Naive B cell (primary cell): Measurements from ENCODE around the gene TPRA1. TPM values are rescaled to one million over a fixed set of nuclear protein-coding genes. Genes with fewer than 3 reads are reported as not detected.

Source experiments
- ATAC-seq, 2 donors: fragments of 150-1000 bp; cut with Tn5 transposase; 2 replicates each; pipeline ENCODE4 v1.10.0; 2021; ENCODE audit warnings: low read depth in 2 of 2, mild to moderate bottlenecking in 2 of 2, moderate library complexity in 2 of 2
- DNase-seq: peaks from one replicate; pipeline ENCODE4 v3.0.0; 2022
- H3K27ac Mint-ChIP-seq, 6 donors: one replicate each; pipeline ENCODE4 v1.8.0; 2020 to 2022; ENCODE audit warnings: mild to moderate bottlenecking in 6 of 6, mixed read lengths in 6 of 6, moderate library complexity in 5 of 6, inconsistent platforms in 2 of 6
- H3K27me3 Mint-ChIP-seq, 3 donors: one replicate each; pipeline ENCODE4 v1.8.0; 2021 to 2022; ENCODE audit warnings: mixed read lengths in 3 of 3, mild to moderate bottlenecking in 1 of 3
- H3K36me3 Mint-ChIP-seq, 2 donors: one replicate each; pipeline ENCODE4 v1.8.0; 2020 to 2022; ENCODE audit warnings: mixed read lengths in 2 of 2, inconsistent platforms in 1 of 2, mild to moderate bottlenecking in 1 of 2
- H3K4me1 Mint-ChIP-seq, 3 donors: one replicate each; pipeline ENCODE4 v1.8.0; 2020 to 2022; ENCODE audit warnings: mixed read lengths in 3 of 3, inconsistent platforms in 1 of 3, mild to moderate bottlenecking in 1 of 3, moderate library complexity in 1 of 3
- H3K4me3 Mint-ChIP-seq, 8 donors: one replicate each; pipeline ENCODE4 v1.8.0; 2020 to 2022; ENCODE audit warnings: mild to moderate bottlenecking in 8 of 8, mixed read lengths in 8 of 8, moderate library complexity in 8 of 8, inconsistent platforms in 2 of 8
- H3K9me3 Mint-ChIP-seq, 7 donors: one replicate each; pipeline ENCODE4 v1.8.0; 2020 to 2022; ENCODE audit warnings: mixed read lengths in 7 of 7, mild to moderate bottlenecking in 5 of 7, inconsistent platforms in 2 of 7, moderate library complexity in 1 of 7
- polyA plus RNA-seq, 6 donors: library from polyadenylated mRNA; unstranded; fragments of 300-500 nt; fragmentation: Illumina TruSeq; gene quantifications; one replicate each; pipeline ENCODE4 v1.2.3, GENCODE V29; 2021; ENCODE audit warnings: low read depth in 6 of 6

TPRA1 gene
- 10 to 100 TPM; 11.0 to 37.0 (median 18.2) TPM for polyA plus RNA-seq

- ATAC-seq: peak; percentile 80 to 82
- H3K27ac Mint-ChIP-seq: peak within 1 kb of the TSS; percentile 18 to 96 (median 84)
- DNase-seq: peak; percentile 85
- H3K9me3 Mint-ChIP-seq: no peaks in the 10 kb centered on the region
- H3K27me3 Mint-ChIP-seq: no peaks in the 10 kb centered on the region
- peak within 1 kb of the TSS; percentile 88 to 99 (median 98) for H3K4me3 Mint-ChIP-seq
- no peaks in the 10 kb centered on the region for H3K36me3 Mint-ChIP-seq
- peaks cover 23 to 38% (median 29%) of the 10 kb centered on the region in 3 donors for H3K4me1 Mint-ChIP-seq
Measured at GRCh38 chr3:127590593-127591465, at the start of gene TPRA1. TPRA1 (minus strand) TSS chr3:127590733; CDS start chr3:127580146, 10,587 bp downstream.

GRCh38 chr3:127640042-127640355 is 49.5 kb upstream of the TPRA1 start:
- no peaks in the 10 kb centered on the region for H3K27me3 Mint-ChIP-seq
- no peaks in the 10 kb centered on the region for H3K36me3 Mint-ChIP-seq
- H3K27ac Mint-ChIP-seq: no peak overlapping the region
- DNase-seq (no peak), ATAC-seq (no peak)
- peak overlapping the region in 1 of 8 donors; percentile 71 for H3K4me3 Mint-ChIP-seq
- no peaks in the 10 kb centered on the region for H3K9me3 Mint-ChIP-seq
- H3K4me1 Mint-ChIP-seq: peaks cover 0 to 14% (median 6%) of the 10 kb centered on the region in 3 donors

GRCh38 chr3:127639173-127640041 is 48.9 kb upstream of the TPRA1 start:
- Mint-ChIP-seq H3K4me1 (peaks cover 0 to 8% (median under 1%) of the 10 kb centered on the region in 3 donors), H3K4me3 (peak overlapping the region in 1 of 8 donors; percentile 71), H3K27me3 (no peaks in the 10 kb centered on the region), H3K9me3 (no peaks in the 10 kb centered on the region), H3K27ac (peak overlapping the region in 1 of 6 donors; percentile 64), H3K36me3 (no peaks in the 10 kb centered on the region)
- DNase-seq (no peak), ATAC-seq (no peak)

- Mint-ChIP-seq H3K9me3 (no peaks in the 10 kb centered on the region), H3K4me1 (peaks cover 0 to 5% (median 0%) of the 10 kb centered on the region in 3 donors), H3K36me3 (peaks cover 0 to 7% of the 10 kb centered on the region in 2 donors), H3K4me3 (no peak overlapping the region), H3K27ac (no peak overlapping the region), H3K27me3 (peaks cover 0 to 10% (median 8%) of the 10 kb centered on the region in 3 donors)
- DNase-seq: no peak
- no peak for ATAC-seq
Measured at GRCh38 chr3:127637971-127638370, 47.4 kb upstream of the TPRA1 start.

GRCh38 chr3:127637546-127637945 is 47.0 kb upstream of the TPRA1 start:
- Mint-ChIP-seq H3K4me3 (no peak overlapping the region), H3K9me3 (no peaks in the 10 kb centered on the region), H3K27me3 (peaks cover 0 to 10% (median 8%) of the 10 kb centered on the region in 3 donors), H3K27ac (peak overlapping the region in 1 of 6 donors; percentile 38), H3K4me1 (peaks cover 0 to 5% (median 0%) of the 10 kb centered on the region in 3 donors), H3K36me3 (peaks cover 0 to 7% of the 10 kb centered on the region in 2 donors)
- ATAC-seq (no peak), DNase-seq (no peak)

GRCh38 chr3:127634653-127635052 is 44.1 kb upstream of the TPRA1 start:
- H3K36me3 Mint-ChIP-seq: peaks cover 0 to 7% of the 10 kb centered on the region in 2 donors
- H3K9me3 Mint-ChIP-seq: no peaks in the 10 kb centered on the region
- peaks cover 13 to 21% (median 16%) of the 10 kb centered on the region in 3 donors for H3K4me1 Mint-ChIP-seq
- peaks cover 15 to 35% (median 21%) of the 10 kb centered on the region in 3 donors for H3K27me3 Mint-ChIP-seq
- peak overlapping the region in 1 of 6 donors; percentile 36 for H3K27ac Mint-ChIP-seq
- ATAC-seq (no peak), DNase-seq (no peak)
- no peak overlapping the region for H3K4me3 Mint-ChIP-seq

- ATAC-seq (no peak), DNase-seq (no peak)
- Mint-ChIP-seq H3K27me3 (peaks cover 20 to 38% (median 33%) of the 10 kb centered on the region in 3 donors), H3K9me3 (no peaks in the 10 kb centered on the region), H3K4me3 (no peak overlapping the region), H3K4me1 (peaks cover 19 to 23% (median 23%) of the 10 kb centered on the region in 3 donors), H3K27ac (no peak overlapping the region), H3K36me3 (peaks cover 0 to 7% of the 10 kb centered on the region in 2 donors)
Measured at GRCh38 chr3:127632035-127632820, 41.7 kb upstream of the TPRA1 start.

- H3K4me1 Mint-ChIP-seq: peaks cover 19 to 26% (median 23%) of the 10 kb centered on the region in 3 donors
- H3K4me3 Mint-ChIP-seq: peak overlapping the region in 7 of 8 donors; percentile 28 to 92 (median 56)
- H3K27ac Mint-ChIP-seq: no peak overlapping the region
- H3K27me3 Mint-ChIP-seq: peaks cover 20 to 38% (median 33%) of the 10 kb centered on the region in 3 donors
- no peaks in the 10 kb centered on the region for H3K9me3 Mint-ChIP-seq
- DNase-seq: no peak
- ATAC-seq: no peak
- peaks cover 0 to 7% of the 10 kb centered on the region in 2 donors for H3K36me3 Mint-ChIP-seq
Measured at GRCh38 chr3:127630811-127631714, 40.5 kb upstream of the TPRA1 start.

GRCh38 chr3:127629467-127630403 is 39.2 kb upstream of the TPRA1 start:
- DNase-seq (peak; percentile 57), ATAC-seq (peak; percentile 74 to 77)
- Mint-ChIP-seq H3K4me1 (peaks cover 19 to 26% (median 23%) of the 10 kb centered on the region in 3 donors), H3K36me3 (peaks cover 0 to 7% of the 10 kb centered on the region in 2 donors), H3K9me3 (no peaks in the 10 kb centered on the region), H3K27me3 (peaks cover 20 to 38% (median 33%) of the 10 kb centered on the region in 3 donors), H3K27ac (peak overlapping the region in 4 of 6 donors; percentile 14 to 89 (median 37)), H3K4me3 (peak overlapping the region; percentile 86 to 94 (median 92))

- DNase-seq (peak; percentile 37), ATAC-seq (peak; percentile 46 to 52)
- Mint-ChIP-seq H3K27me3 (peaks cover 20 to 36% (median 33%) of the 10 kb centered on the region in 3 donors), H3K27ac (peak within 1 kb of the TSS; percentile 14 to 89 (median 66)), H3K36me3 (peaks cover 0 to 7% of the 10 kb centered on the region in 2 donors), H3K4me3 (peak within 1 kb of the TSS; percentile 86 to 94 (median 92)), H3K9me3 (no peaks in the 10 kb centered on the region), H3K4me1 (peaks cover 19 to 26% (median 23%) of the 10 kb centered on the region in 3 donors)
Measured at GRCh38 chr3:127628788-127629466, 38.4 kb upstream of the TPRA1 start, which contains the start of gene PODXL2. PODXL2 (plus strand) TSS chr3:127629185; CDS start chr3:127629220, 35 bp downstream.
